Muscle of leg (tissue), 11 donors: ENCODE measurements around the gene ANKH. TPM values are rescaled to one million over a fixed set of nuclear protein-coding genes. Genes with fewer than 3 reads are reported as not detected.

Experiments
- DNase-seq: peaks from one replicate; pipeline ENCODE4 v3.0.0; 2013
- H3K27ac ChIP-seq: one replicate; pipeline ENCODE4 v1.5.1; 2013; ENCODE audit warnings: mild to moderate bottlenecking, low read length, control low read depth
- H3K27me3 ChIP-seq: one replicate; pipeline ENCODE4 v1.6.1; 2013; ENCODE audit warnings: low read length; ENCODE audit not compliant: control insufficient read depth, insufficient read depth
- H3K36me3 ChIP-seq: one replicate; pipeline ENCODE4 v1.6.1; 2013; ENCODE audit warnings: low read length; ENCODE audit not compliant: control insufficient read depth, insufficient read depth
- H3K4me1 ChIP-seq: one replicate; pipeline ENCODE4 v1.6.1; 2013; ENCODE audit warnings: low read length; ENCODE audit not compliant: control insufficient read depth, insufficient read depth
- H3K4me3 ChIP-seq: one replicate; pipeline ENCODE4 v1.5.1; 2013; ENCODE audit warnings: low read length, control low read depth
- H3K9me3 ChIP-seq: replicated peaks from 2 replicates; pipeline ENCODE4 v1.6.1; 2013; ENCODE audit warnings: low read depth, low read length; ENCODE audit not compliant: control insufficient read depth
- WGBS: methylation state at CpG from one replicate; pipeline ENCODE4 v1.1.5; 2013; ENCODE audit warnings: missing lambda C conversion rate; ENCODE audit not compliant: insufficient coverage; 5-methylcytosine and 5-hydroxymethylcytosine counted together
- polyA plus RNA-seq, 8 donors: library from polyadenylated mRNA; unstranded; fragments of 120-200 nt; gene quantifications; one replicate each; pipeline versions ENCODE4 v1.2.1 to v1.2.3, GENCODE V29; 2013; ENCODE audit warnings: inconsistent platforms in 1 of 8, low replicate concordance in 1 of 8; ENCODE audit not compliant: insufficient read length in 8 of 8, insufficient read depth in 1 of 8
- total RNA-seq: library from RNA; stranded (reverse); fragments of 120-200 nt; gene quantifications from one replicate; pipeline ENCODE4 v1.2.4, GENCODE V29; 2013

ANKH gene
- total and polyA plus RNA-seq, 9 donors = 14.8 to 22.2 (median 16.8) TPM

DNA sequence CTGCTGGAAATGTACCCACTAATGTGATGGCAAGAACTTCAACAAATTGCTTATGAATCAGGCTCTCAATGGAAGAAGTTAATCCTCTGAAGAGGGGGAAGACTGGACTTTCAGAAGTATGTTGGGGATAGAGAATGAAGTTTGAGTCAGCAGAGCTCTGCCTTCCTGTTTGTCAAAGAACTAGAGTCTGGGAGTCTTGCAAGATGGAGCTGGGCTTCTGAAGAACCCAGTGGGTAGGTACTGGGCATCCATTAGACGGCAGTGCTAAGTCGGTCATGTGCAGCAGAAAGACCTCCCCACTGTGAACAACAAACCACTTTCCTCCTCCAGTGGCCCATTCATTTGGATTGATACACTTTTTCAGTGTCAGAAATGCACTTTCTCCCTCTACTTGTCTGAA is 172.4 kb downstream of the ANKH start:
- WGBS = 100% methylated on average over 1 of the region's 2 CpGs
- no peak for DNase-seq
- Histone ChIP-seq H3K27ac (no peak overlapping the region), H3K36me3 (peaks cover 36% of the 10 kb centered on the region), H3K27me3 (no peaks in the 10 kb centered on the region), H3K9me3 (no peaks in the 10 kb centered on the region), H3K4me3 (no peak overlapping the region), H3K4me1 (peaks cover 7% of the 10 kb centered on the region)

DNA sequence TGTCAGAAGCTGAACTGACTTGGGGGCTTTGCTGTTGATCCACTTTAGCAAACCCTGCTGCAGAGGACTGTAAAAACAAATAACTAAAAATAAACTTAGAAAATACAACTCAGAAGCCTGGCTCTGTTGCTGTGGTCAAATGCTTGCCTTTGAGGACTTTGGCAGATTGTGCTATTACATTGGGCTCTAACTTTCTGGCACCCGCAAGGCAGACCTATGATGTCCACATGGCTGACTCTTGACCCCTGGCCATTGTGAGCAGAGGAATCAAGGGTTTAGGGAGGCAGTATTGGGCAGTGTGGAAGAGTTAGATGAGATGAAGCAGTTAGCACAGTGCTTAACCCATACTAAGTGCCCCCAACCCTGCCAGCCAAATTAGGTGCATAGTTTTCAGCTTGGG is 173.1 kb downstream of the ANKH start:
- no peak for DNase-seq
- H3K4me3 ChIP-seq = no peak overlapping the region
- H3K4me1 ChIP-seq = peaks cover 7% of the 10 kb centered on the region
- peaks cover 40% of the 10 kb centered on the region for H3K36me3 ChIP-seq
- H3K9me3 ChIP-seq = no peaks in the 10 kb centered on the region
- H3K27me3 ChIP-seq = no peaks in the 10 kb centered on the region
- no CpG with 5 or more reads among the region's 1 CpG for WGBS
- H3K27ac ChIP-seq = no peak overlapping the region

- H3K27me3 ChIP-seq = no peaks in the 10 kb centered on the region
- peaks cover 49% of the 10 kb centered on the region for H3K36me3 ChIP-seq
- H3K4me3 ChIP-seq = no peak overlapping the region
- H3K4me1 ChIP-seq = peaks cover 7% of the 10 kb centered on the region
- DNase-seq = no peak
- H3K27ac ChIP-seq = no peak overlapping the region
- WGBS = 80% methylated on average over 1 of the region's 3 CpGs
- no peaks in the 10 kb centered on the region for H3K9me3 ChIP-seq
Measured at GRCh38 chr5:14696851-14697250, 174.7 kb downstream of the ANKH start.

DNA sequence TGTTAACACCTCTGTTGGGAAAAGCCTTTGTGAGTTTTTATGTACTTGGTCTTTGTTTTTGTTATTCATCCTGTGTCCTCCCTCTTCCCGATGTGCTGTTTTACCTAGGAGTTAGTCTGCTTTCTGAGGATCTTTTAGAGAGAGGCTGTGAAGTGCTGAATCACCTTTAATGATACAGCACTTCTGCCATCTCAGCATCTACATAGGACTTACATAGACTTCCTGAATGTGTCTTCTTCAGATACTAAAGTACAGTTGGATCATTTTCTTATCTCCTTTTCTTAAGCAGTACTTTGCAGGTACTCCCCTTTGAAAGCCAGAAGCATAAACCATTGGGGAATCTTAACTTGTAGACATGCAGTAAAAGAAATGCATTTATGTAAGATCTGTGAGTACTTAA is 175.5 kb downstream of the ANKH start:
- DNase-seq = no peak
- no CpG with 5 or more reads among the region's 1 CpG for WGBS
- no peak overlapping the region for H3K4me3 ChIP-seq
- H3K27ac ChIP-seq = no peak overlapping the region
- no peaks in the 10 kb centered on the region for H3K9me3 ChIP-seq
- peaks cover 42% of the 10 kb centered on the region for H3K36me3 ChIP-seq
- no peaks in the 10 kb centered on the region for H3K27me3 ChIP-seq
- peaks cover 5% of the 10 kb centered on the region for H3K4me1 ChIP-seq

DNA sequence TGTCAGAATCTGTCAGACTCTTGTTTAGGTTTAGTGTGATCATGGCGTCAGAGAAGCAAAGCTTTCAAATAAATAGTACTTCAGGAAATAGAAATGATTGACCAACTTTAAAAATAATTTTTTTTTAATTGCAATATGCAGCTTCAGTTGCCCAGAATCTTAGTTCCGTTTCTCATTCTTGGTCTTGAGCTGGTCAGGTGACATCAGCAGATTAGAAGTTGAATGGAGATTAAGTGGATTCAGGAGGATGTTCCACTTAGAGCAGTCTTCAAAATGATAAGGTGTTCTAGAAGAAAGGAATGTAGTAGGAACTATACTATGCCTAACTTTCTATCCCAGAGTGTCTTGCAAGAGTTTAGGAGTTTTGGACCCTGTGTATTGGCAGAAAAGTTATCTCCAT is 176.4 kb downstream of the ANKH start:
- Histone ChIP-seq H3K4me3 (no peak overlapping the region), H3K36me3 (peaks cover 51% of the 10 kb centered on the region), H3K9me3 (peaks cover 7% of the 10 kb centered on the region), H3K27ac (no peak overlapping the region), H3K4me1 (no peaks in the 10 kb centered on the region), H3K27me3 (no peaks in the 10 kb centered on the region)
- no peak for DNase-seq
- WGBS = no CpG with 5 or more reads among the region's 2 CpGs

DNA sequence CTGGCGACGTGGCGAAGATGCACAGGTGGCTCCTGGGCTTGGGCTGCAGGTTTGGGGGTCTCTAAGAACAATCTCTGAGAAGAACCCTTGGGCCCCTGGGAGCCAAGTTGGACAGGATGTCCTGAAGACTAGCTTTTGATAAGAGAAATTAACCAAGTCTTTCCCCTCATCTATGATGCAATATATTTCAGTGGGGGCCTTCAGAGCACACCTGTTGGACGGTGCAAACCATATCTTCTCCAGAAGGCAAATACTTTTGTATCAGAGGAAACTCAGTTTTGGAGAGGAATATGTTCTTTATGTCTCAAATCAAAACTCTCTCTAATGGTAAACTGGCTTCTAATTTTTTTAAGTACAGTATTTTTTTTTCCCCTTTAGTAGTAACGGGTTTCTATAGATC is 178.5 kb downstream of the ANKH start:
- 93% methylated on average over 3 of the region's 5 CpGs for WGBS
- H3K4me1 ChIP-seq = no peaks in the 10 kb centered on the region
- H3K36me3 ChIP-seq = peaks cover 52% of the 10 kb centered on the region
- H3K9me3 ChIP-seq = peaks cover 11% of the 10 kb centered on the region
- no peak overlapping the region for H3K27ac ChIP-seq
- no peak for DNase-seq
- H3K27me3 ChIP-seq = no peaks in the 10 kb centered on the region
- H3K4me3 ChIP-seq = no peak overlapping the region

DNA sequence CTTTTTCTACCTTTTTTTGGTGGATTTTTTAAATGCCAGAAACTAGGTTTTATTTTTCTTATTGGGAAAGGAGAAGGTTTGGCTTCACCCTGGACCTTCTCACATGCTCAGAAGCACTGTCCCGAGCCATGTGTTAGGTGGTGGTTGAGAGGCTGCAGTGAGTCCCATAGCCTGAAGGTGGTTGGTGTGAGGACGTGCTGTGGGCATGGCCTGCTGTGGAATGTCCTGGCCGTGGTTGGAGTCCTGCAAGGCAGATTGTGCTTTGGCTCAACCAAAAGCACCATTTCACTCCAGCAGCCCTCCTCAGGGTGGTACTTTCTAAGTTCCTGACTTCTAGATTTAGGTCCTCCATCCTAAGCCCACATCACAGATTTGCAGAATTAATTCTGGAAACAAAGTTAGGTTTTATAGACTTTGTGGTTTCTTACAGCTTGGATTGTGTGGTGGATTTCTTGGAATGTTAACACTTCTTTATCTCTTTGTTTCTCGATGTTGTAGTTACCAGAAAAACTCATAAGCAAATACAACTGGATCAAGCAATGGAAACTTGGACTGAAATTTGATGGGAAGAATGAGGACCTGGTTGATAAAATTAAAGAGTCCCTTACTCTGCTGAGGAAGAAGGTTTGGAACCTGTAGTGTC is 184.4 kb downstream of the ANKH start:
- DNase-seq = no peak
- H3K27ac ChIP-seq = no peak overlapping the region
- no peaks in the 10 kb centered on the region for H3K27me3 ChIP-seq
- peaks cover 11% of the 10 kb centered on the region for H3K9me3 ChIP-seq
- H3K4me3 ChIP-seq = no peak overlapping the region
- no peaks in the 10 kb centered on the region for H3K4me1 ChIP-seq
- H3K36me3 ChIP-seq = peaks cover 48% of the 10 kb centered on the region
- WGBS = 80% methylated on average over 1 of the region's 4 CpGs

DNA sequence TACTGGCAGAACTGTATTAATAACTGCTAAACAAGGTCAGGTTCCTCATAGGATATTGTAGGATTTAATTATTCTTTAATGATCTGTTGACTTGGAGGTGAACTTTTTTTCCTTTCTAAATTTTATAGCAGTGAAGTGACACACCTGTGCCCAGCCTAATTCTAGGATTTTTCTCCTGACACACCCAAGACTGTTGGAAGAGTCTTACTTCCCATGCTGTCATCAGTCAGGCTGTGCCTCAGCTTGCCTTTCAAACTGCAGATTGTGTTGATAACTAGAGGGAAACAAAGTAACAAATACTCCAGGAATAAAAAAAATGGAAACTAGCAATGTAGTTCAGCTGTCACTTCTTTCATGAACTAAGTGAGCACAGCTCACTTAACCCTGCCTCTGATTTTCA is 185.1 kb downstream of the ANKH start:
- Histone ChIP-seq H3K36me3 (peaks cover 52% of the 10 kb centered on the region), H3K4me1 (no peaks in the 10 kb centered on the region), H3K4me3 (no peak overlapping the region), H3K27ac (no peak overlapping the region), H3K27me3 (no peaks in the 10 kb centered on the region), H3K9me3 (peaks cover 11% of the 10 kb centered on the region)
- DNase-seq = no peak

- DNase-seq = peak; percentile 66
- H3K4me1 ChIP-seq = no peaks in the 10 kb centered on the region
- no peak overlapping the region for H3K4me3 ChIP-seq
- WGBS = 4% methylated on average over 3 of the region's 6 CpGs
- no peak overlapping the region for H3K27ac ChIP-seq
- H3K36me3 ChIP-seq = peaks cover 53% of the 10 kb centered on the region
- no peaks in the 10 kb centered on the region for H3K27me3 ChIP-seq
- H3K9me3 ChIP-seq = peaks cover 10% of the 10 kb centered on the region
Measured at GRCh38 chr5:14685757-14686156, 185.8 kb downstream of the ANKH start.

- Histone ChIP-seq H3K4me3 (no peak overlapping the region), H3K9me3 (peaks cover under 1% of the 10 kb centered on the region), H3K4me1 (no peaks in the 10 kb centered on the region), H3K36me3 (peaks cover 48% of the 10 kb centered on the region), H3K27me3 (no peaks in the 10 kb centered on the region), H3K27ac (no peak overlapping the region)
- WGBS = 82% methylated on average over 3 of the region's 5 CpGs
- no peak for DNase-seq
Measured at GRCh38 chr5:14684757-14685156, 186.8 kb downstream of the ANKH start.

- H3K27ac ChIP-seq = no peak overlapping the region
- H3K4me1 ChIP-seq = no peaks in the 10 kb centered on the region
- no peak overlapping the region for H3K4me3 ChIP-seq
- no peaks in the 10 kb centered on the region for H3K27me3 ChIP-seq
- no peak for DNase-seq
- H3K36me3 ChIP-seq = peaks cover 46% of the 10 kb centered on the region
- WGBS = 73% methylated on average over 2 of the region's 4 CpGs
- no peaks in the 10 kb centered on the region for H3K9me3 ChIP-seq
Measured at GRCh38 chr5:14683906-14684455, 187.6 kb downstream of the ANKH start.
